Prostate gland (tissue), 2 donors: ENCODE results near the gene AQP1.

Experiments used
- CTCF ChIP-seq, 4 experiments: fragments of 200-600 bp in 2 of 4; fragments of 450-650 bp in 2 of 4; sonication (generic) in 2 of 4; IDR thresholded peaks; 1 replicate in 3 of 4; 2 replicates in 1 of 4; pipeline ENCODE4 v1.5.1; 2016 to 2019; ENCODE audit warnings: antibody characterized with exemption in 4 of 4, mild to moderate bottlenecking in 2 of 4, moderate library complexity in 2 of 4
- POLR2A ChIP-seq: fragments of 450-650 bp; IDR thresholded peaks from one replicate; pipeline ENCODE4 v1.6.1; 2016; ENCODE audit warnings: antibody characterized with exemption, mild to moderate bottlenecking
- POLR2AphosphoS5 ChIP-seq: sonication (generic); formaldehyde crosslinking; IDR thresholded peaks from one replicate; pipeline ENCODE4 v1.6.1; 2017; ENCODE audit warnings: antibody characterized with exemption

- TF ChIP-seq CTCF (IDR thresholded peaks at IDR 0.05): no peak
- TF ChIP-seq POLR2A: no peak
- no peak for TF ChIP-seq POLR2AphosphoS5
Observed at GRCh38 chr7:30879139-30880124, 32.2 kb upstream of the AQP1 start.
